DMS79 (cell line): Measurements from ENCODE around the gene FIBP.
"Not testable (repeated sequence)": the region's sequence is repeated elsewhere in the genome, so short reads cannot be mapped to it uniquely, and the experiment has no call there.

Experiments
- DNase-seq: peaks from one replicate; lab custom pipeline; 2025; lab: John Stamatoyannopoulos, UW

FIBP gene

GRCh38 chr11:65859095-65859811 is 29.0 kb downstream of the FIBP start:
- DNase-seq, result peak; percentile 99

GRCh38 chr11:65858681-65859087 is 29.6 kb downstream of the FIBP start:
- peak; percentile 57 for DNase-seq

GRCh38 chr11:65857853-65858680 is 30.2 kb downstream of the FIBP start, which contains the start of gene CFL1:
Gene CFL1, minus strand, starts transcription at chr11:65858180. Its CDS starts 81 bp downstream, at chr11:65858099.
- peak; percentile 89 for DNase-seq

GRCh38 chr11:65857500-65857852 is 30.8 kb downstream of the FIBP start:
- DNase-seq, result no peak

GRCh38 chr11:65856689-65857499 is 31.4 kb downstream of the FIBP start:
- peak; percentile 18 for DNase-seq

- no peak for DNase-seq
Observed at GRCh38 chr11:65855927-65856363, 32.3 kb downstream of the FIBP start.

- no peak for DNase-seq
Observed at GRCh38 chr11:65854852-65855837, 33.1 kb downstream of the FIBP start.

- DNase-seq, result no peak
Observed at GRCh38 chr11:65854161-65854592, 34.1 kb downstream of the FIBP start.

- no peak for DNase-seq
Observed at GRCh38 chr11:65853246-65853979, 34.9 kb downstream of the FIBP start.

- no peak for DNase-seq
Observed at GRCh38 chr11:65852508-65853245, 35.6 kb downstream of the FIBP start.

- DNase-seq, result no peak
Observed at GRCh38 chr11:65851811-65852507, 36.3 kb downstream of the FIBP start.

- no peak for DNase-seq
Observed at GRCh38 chr11:65851083-65851579, 37.1 kb downstream of the FIBP start.

- no peak for DNase-seq
Observed at GRCh38 chr11:65850217-65851082, 37.8 kb downstream of the FIBP start.

GRCh38 chr11:65849771-65850216 is 38.5 kb downstream of the FIBP start:
- no peak for DNase-seq

GRCh38 chr11:65849366-65849765 is 38.9 kb downstream of the FIBP start:
- DNase-seq, result no peak

GRCh38 chr11:65848693-65849092 is 39.6 kb downstream of the FIBP start:
- DNase-seq, result not testable (repeated sequence)

- no peak for DNase-seq
Observed at GRCh38 chr11:65847746-65848145, 40.5 kb downstream of the FIBP start.
